GM19397 (cell line): ENCODE measurements around the gene PPP2R2C.

Source experiments
- ATAC-seq: cut with Tn5 transposase; IDR thresholded peaks from one replicate; pipeline ENCODE4 v1.9.1; 2021; ENCODE audit warnings: mild to moderate bottlenecking, moderate library complexity; ENCODE audit not compliant: unreplicated experiment

PPP2R2C gene

GRCh38 chr4:6333301-6334202 is 138.9 kb downstream of the PPP2R2C start:
- ATAC-seq = no peak

- ATAC-seq = no peak
Observed at GRCh38 chr4:6332669-6333050, 139.8 kb downstream of the PPP2R2C start.

DNA sequence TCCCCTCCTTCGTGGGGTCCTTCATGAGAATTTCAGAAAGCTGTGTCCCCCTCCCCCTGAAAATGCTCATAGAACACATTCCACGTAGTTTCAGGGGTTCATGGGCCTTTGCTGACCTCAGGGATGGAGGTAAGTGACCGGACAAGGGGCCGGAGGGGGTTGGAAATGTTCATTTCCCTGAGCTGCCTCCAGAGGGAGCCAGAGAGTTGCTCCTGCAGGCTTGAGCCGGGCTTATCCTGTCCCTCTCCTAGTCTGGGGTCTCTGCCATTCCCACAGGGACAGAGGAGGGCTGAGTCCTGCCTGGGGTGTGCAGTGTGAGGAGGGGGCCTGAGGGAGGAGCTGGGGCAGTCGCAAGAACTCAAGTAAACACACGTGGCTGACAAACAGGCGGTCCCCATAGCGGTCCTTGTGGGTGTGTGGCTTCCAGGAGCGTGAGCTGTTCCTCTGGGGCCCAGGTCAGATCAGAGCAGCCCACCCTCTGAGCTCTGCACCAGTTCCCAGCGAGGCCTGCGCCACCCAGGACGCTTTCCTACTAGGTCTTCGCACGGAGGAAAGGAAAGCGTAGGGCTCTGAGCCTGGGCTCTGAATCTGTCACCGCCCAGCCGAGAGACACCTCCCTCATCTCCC is 140.3 kb downstream of the PPP2R2C start:
- ATAC-seq = no peak

DNA sequence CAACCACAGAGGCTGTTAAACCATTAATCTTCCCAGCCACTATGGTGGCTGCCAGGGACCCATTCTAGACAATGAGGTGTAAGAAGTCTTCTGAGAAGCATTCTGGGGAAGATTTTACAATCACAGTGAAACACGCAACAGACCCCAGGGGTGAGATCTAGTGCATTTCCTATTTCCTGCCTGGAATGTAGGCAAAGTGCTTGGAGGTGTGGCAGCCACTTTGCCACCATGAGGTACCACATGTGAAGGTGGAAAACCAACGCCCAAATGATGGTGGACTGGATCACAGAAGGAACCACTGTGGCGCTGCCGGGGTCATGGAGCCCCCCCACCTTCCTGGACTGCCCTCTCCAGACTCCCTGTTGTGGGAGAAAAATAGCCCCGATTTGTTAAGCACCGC is 140.9 kb downstream of the PPP2R2C start:
- no peak for ATAC-seq

GRCh38 chr4:6331018-6331417 is 141.4 kb downstream of the PPP2R2C start:
- ATAC-seq = no peak

DNA sequence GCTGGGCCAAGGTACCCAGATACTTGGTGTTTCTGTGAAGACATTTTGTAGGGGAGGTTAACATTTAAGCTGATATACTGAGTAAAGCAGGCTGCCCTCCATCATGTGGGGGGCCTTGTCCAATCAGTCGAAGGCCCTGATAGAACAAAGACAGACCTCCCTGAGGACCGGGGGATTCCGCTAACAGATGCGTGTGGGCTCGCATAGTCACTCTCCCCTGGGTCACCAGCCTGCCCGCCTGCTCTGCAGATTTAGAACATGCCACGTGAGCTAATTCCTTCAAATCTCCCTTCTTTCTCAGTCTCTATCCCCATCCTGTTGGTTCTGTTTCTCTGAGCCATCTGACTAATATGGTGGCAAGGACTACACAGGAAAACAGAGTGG is 142.0 kb downstream of the PPP2R2C start:
- ATAC-seq = no peak

GRCh38 chr4:6329478-6330383 is 142.7 kb downstream of the PPP2R2C start:
- ATAC-seq = no peak

DNA sequence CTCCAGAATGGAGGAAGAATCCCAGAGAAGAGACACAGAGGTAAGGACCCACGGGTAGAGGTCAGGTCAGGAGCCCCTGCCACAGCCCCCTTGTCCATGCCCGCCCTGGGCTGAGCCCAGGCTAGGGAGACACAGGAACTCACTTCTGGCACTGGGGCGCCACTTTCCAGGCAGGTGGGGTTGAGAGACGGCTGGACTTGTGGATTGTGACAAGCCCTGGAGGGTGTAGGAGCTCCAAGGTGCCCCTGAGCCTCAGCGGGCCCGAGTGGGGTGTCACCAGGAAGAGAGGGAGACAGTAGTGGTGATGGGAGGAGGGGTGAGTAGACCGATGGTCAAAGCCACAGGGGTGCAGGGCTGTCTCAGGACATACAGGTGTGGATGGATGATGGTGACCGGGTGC is 143.9 kb downstream of the PPP2R2C start:
- no peak for ATAC-seq

GRCh38 chr4:6327220-6327917 is 145.0 kb downstream of the PPP2R2C start:
- peak; percentile 51 for ATAC-seq

DNA sequence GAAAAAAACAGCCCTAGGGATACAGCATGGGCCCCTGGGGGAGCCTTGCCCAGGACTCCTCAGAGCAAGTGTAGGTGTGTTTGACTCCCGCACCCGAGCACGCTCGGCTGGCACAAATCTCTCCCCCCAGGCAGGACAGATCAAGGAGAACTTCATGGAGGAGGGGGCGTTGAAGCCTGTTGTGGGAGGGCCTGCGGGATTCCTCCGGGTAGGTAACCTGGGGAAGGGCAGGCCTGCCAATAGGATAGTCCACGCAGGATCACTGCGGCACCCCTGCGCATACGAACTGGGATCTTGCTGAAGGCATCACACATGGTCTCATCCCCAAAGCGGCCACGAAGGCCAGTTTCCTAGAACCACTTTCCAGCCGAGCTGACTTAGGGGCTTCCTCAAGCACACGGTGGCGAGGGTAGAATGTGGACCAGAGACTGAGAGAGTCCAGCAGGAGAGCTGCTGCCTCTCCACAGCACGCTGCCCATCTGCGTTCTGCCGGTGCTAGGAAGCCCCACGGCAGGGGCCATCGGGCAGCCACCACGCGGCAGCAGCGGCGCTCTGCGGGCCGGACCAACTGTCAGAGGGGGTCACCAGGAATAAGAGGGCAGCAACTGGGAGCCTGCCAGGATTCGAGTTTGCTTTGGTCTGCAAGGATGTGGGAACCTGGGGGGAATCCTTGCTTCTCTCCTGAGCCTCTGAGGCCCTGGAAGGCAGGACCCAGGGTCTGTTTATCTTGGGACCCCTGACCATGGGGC is 145.9 kb downstream of the PPP2R2C start:
- ATAC-seq = no peak

DNA sequence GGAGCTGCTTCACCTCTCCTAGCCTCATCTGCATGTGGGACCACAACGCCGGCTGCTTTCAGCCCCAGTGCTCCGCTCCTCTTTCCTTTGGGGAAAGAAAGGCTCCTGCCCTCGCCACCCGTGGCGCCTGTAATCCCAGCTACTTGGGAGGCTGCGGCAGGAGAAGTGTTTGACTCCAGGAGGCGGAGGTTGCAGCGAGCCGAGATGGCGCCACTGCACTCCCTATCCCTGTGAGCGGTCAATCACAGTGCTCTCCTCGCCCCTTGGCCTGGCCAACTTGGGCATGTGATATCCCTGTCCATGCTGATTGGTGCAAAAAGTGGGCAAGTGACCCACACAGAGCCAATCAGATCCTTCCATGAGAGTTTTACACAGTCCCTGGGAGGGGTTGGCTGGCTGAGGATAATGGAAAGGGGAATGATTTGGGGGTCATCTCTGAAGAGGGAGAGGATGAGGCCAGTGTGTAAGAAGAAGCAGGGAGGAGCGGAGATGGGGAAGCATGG is 146.6 kb downstream of the PPP2R2C start:
- no peak for ATAC-seq

- no peak for ATAC-seq
Observed at GRCh38 chr4:6324999-6325787, 147.2 kb downstream of the PPP2R2C start.

- ATAC-seq = no peak
Observed at GRCh38 chr4:6324461-6324998, 147.9 kb downstream of the PPP2R2C start.

GRCh38 chr4:6322761-6323566 is 149.4 kb downstream of the PPP2R2C start:
- ATAC-seq = no peak

- ATAC-seq = no peak
Observed at GRCh38 chr4:6322067-6322760, 150.2 kb downstream of the PPP2R2C start.

DNA sequence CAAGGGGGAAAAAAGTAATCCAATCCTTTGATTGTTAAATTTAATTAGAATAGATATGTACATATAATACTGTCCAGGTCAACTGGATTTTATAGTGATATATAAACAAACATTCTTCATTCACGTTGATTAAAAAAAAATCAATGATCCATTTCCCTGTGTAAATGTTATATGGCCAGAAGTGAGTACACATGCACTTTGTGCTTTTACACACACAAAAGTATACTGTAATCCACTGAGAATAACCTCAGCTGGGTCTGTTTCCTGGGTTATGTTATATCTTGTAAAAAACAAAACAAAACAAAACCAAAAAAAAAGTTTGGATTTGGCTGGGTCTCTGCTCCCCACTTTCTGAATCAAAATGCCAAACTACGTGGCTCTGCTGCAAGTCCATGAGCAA is 151.1 kb downstream of the PPP2R2C start:
- no peak for ATAC-seq

DNA sequence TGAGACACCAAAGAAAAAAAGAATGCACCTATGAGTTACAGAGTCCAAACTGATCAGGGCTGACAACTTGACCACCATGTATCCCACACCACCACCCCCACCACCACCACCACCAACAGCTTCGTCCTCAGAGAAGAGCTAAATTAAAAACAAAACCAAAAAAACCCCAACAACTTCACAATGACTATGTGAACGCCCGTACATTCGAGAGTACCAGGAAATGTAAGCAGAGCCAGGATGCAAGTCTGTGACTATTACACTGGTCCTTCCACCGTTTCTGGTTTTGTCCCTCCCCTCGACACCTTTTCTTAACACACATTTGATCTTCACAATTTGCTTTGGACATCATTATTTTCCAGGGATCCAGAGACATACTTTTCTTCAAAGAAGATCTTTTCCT is 151.8 kb downstream of the PPP2R2C start:
- ATAC-seq = no peak
